NCI-H1930 (cell line): ENCODE measurements around the gene CRTC1.
"Not testable (repeated sequence)": the region's sequence is repeated elsewhere in the genome, so short reads cannot be mapped to it uniquely, and the experiment has no call there.

Source experiments
- DNase-seq, 2 experiments: peaks; one replicate each; lab custom pipeline; 2025; lab: John Stamatoyannopoulos, UW

Gene CRTC1

DNA sequence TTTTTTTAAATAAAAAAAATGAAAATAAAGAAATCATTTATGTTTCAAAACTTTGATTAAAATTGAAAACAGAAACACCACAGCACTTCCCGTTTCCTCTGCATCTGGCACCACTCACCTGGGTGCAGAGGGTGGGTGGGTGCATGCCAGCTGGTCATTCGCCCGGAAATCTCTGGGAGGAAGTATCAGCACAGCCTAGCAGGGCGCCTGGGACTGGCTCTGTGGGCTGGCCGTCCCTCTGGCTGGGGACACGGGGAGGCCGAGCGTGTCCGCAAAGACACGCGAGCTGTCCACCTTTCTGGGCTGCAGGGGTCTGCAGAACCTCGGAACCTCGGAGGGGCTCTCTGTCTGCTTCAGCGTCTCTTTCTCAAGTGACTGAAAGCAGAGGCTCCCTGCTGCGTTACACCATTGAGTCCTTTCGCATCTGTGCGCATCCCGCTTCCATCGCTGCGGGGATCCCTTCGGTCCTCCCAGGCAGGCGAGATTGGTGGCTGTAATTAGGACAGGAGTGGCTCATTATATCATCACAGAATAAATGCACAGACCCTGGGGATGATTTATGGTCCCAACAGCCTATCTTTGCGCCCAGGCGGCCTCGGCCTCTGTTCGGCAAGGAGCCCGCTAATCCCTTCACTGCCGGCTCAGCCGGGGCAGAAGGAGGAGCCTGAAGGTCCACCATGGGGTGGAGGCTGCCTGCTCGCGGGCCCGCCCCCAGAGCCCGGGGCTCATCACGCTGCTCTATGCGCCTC, 17.2 kb downstream of the CRTC1 start:
- DNase-seq = no peak

DNA sequence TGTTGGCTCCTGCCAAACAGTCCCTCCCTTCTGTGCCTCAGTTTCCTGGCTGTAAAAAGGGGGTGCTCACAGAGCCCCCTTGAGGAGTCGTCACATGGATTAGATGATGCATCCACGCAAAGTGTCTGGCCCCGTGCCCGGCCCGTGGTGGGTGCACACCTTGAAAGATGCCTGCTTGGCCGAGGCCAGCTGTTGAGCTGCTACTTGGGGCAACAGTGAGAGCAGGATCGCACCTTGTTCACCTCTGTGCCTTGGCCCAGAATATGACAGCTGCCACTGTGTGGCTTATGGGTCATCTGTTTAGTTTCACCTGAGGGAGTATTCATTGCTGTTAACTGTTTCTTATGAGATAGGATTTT, 17.7 kb downstream of the CRTC1 start:
- DNase-seq = no peak

DNA sequence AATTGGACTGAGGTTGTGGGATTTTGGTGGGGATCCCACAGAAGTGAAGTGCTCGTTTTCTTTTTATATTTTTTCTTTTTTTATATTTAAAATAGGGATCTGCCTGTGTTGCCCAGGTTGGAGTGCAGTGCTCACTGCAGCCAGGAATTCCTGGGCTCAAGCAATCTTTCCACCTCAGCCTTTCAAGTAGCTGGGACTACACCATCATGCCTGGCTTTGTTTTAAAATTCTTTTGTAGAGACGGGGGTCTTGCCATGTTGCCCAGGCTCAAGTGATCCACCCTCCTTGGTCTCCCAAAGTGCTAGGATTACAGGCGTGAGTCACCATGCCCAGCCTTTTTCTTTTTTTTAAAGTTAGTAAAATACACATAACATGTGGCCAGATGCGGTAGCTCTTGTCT, 20.6 kb downstream of the CRTC1 start:
- no peak for DNase-seq

DNA sequence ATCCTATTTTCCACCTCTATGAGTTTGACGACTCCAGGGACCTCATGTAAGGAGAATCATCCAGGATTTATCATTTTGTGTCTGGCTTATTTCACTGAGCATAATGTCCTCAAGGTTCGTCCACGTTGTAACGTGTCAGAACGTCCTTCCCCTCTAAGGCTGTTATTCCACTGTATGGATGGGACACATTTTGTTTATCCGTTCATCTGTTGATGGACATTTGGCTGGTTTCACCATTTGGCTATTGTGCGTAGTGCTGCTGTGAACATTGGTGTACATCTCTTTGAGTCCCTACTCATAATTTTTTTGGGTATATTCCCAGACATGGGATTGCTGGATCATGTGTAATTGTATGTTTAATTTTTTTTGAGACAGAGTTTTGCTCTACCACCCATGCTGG, 21.5 kb downstream of the CRTC1 start:
- DNase-seq = no peak

DNA sequence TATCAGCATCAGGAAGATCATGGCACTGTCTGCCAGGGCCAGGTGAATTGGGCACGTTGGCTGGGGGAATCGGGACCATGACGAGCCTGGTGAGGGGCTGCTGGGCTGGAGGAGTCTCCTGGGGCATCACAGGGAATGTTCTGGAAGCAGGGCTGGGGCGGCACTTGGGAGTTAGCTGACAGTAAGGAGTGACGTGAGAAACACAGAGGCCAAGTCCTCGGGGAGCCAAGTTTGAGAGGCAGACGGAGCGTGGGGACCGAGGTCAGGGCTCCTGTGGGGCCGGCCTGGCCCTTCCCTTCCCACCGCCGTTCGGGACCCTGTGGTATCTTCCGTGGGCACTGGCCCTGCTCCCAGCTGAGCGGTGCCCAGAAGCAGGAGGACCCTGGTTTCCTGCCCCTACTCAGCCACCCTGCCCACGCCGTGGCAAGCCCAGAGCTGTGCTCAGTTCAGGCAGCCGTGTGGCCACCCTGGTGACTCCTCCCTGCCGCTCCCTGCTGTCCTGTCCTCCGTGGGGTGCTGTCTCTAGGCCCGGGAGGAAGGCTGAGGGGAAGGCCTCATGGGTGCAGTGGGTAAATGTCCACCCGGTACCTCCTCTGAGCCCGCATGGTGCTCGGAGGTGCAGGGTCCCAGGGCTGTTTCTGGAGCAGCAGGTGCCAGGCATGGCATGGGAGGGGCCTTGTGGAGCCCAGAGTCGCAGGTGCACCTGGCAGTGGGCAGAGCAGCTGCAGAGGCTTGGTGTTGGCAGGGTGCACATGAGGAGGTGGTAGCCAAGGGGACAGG, 25.2 kb downstream of the CRTC1 start:
- no peak for DNase-seq

- DNase-seq = no peak
These were observed 26.1 kb downstream of the CRTC1 start for GRCh38 chr19:18709546-18709945.

- DNase-seq = no peak
These were observed 26.7 kb downstream of the CRTC1 start for GRCh38 chr19:18710186-18710585.

DNA sequence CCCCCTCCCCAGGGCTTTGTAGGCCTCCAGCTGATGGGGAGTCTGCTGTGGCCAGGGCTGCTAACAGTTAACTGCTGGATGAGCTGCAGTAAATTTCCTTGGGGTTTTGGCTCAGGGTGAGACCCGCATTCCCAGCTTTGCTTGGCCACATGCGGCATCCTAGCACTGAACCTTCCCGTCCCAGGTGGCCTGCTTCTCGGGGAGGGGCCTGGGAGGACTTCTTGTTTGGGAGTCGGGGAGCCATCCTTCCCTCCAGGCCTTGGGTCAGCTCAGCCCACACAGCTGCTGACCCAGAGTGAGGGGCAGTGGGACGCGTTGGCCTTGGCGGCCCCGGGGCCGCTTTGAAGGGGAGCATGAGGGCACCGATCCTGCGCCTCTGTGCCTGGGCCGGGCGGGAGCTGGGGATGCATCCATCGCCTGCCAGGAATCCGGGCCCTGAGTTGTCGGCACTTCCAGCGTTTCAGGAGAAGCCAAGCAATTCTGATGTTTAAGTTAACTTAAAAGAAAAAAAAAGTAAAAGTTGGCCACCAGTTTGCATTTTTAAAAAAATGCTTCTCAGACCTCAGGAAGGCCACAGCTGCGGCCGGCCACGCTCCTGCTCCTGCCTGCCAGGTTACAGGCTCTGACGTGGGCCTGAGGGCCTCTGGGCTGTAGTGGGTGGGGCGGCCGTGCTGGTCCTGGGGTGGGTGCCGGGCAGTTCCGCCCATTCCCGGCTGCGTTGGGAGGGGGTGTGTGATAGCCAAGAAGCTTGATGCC, 27.7 kb downstream of the CRTC1 start:
- DNase-seq = no peak

- DNase-seq = no peak
These were observed 28.4 kb downstream of the CRTC1 start for GRCh38 chr19:18711893-18712292.

- DNase-seq = no peak
These were observed 29.5 kb downstream of the CRTC1 start for GRCh38 chr19:18712981-18713380.

DNA sequence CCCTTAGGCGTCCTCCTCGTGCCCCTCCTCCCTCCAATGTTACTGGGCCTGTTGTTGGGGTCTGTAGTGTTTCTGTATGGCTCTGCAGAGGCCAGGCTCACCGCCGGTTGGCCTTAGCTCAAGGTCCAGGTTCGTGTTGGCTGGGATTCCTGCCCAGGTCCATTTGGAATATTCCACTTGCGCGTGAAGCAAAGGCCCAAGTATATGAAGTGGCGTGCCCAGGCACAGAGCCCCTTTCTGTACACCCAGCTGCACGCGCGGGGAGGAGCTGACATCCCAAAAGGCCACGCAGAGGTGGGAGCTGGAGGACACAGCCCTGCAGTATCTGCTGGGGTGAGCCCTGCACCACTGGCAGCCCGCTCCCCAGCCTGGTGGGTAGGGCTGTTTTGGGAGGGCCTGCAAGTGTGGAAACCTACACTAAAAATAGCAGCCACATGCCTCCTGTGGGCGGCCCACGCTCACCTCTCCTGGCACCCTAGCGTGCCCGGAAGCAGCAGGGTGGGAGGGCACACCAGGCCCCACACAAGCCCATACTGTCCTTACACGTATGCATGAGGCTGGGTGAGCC, 30.2 kb downstream of the CRTC1 start:
- no peak for DNase-seq

DNA sequence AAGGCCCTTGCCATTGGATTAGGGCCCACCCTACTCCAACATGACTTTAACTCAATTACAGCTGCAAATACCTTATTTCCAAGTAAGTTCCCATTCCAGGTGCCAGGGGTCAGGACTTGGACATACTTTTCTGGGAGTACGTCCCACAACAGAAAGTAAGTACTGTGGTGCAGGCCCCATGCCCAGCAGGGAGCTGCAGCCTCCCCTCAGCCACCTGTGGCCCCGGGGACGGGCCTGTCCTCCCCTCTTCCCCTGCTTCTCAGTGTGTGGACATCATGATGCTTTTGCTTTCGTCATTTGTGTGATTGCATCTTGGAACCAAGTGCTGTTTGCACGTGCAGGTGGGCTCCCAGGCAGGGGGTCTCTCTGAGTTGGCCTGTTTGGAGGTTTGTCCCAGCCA, 31.9 kb downstream of the CRTC1 start:
- no peak for DNase-seq

- no peak for DNase-seq
These were observed 33.4 kb downstream of the CRTC1 start for GRCh38 chr19:18716857-18717256.

DNA sequence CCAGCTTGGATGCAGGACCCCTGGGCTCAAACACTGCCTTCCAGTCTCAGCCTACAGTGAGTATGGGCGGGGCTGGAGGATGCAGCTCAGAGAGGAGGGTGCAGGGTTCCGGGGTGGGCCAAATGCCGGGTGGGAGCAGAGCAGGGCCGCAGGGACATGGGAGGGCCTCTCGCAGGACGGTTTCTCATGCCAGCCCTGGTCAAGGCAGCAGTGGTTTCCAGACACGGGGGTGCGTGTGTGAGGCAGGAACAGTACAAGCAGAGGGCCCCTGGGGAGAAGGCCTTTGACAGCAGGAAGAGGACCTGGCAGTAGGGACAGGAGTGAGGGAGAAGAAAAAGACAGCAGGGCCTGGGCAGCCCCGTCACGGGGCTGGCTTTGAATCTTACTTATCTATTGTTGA, 34.1 kb downstream of the CRTC1 start:
- DNase-seq = no peak

DNA sequence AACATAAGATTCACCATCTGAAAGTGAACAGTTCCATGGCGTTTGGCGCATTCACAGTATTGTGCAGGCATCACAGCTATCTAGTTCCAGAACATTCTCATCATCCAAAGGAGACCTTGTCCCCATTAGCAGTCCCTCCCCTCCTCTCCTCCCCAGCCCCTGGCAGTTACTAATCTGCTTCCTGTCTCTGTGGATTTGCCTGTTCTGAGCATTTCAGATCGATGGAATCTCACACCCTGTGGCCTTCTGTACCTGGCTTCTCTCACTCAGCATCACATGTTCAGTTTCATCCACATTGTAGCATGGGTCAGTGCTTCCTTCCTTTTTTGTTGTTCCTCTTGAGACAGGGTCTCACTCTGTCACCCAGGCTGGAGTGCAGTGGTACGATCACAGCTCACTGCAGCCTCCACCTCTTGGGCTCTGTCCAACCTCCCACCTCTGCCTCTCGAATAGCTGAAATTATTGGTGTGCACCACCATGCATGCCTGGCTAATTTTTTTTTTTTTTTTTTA, 34.6 kb downstream of the CRTC1 start:
- DNase-seq = no peak

GRCh38 chr19:18718846-18719458, 35.5 kb downstream of the CRTC1 start:
- no peak for DNase-seq

GRCh38 chr19:18719541-18719940, 36.1 kb downstream of the CRTC1 start:
- DNase-seq = no peak

DNA sequence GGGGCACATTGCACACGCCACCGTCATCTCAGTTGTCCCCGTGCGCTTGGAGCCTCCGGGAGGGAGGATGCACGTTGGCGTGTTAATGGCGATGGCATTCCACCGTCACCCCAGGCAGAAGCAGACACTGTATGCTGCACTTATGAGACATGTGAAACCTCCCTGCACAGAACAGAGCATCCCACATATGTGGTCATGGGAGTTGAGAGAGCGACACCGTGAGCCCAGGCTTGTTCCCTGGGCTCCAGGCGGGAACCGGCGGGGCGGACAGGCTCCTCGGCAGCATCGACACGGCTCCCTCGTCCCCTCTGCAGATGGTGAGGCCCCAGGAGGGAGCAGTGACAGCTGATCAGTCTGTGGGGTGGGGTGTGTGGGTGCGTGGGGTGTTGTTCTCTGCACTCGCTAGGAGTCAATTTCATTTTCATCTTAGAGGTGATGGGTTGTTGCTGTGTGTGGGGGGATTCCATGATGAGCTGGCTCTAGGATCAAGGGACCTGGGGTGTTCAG, 40.4 kb downstream of the CRTC1 start:
- no peak for DNase-seq

DNA sequence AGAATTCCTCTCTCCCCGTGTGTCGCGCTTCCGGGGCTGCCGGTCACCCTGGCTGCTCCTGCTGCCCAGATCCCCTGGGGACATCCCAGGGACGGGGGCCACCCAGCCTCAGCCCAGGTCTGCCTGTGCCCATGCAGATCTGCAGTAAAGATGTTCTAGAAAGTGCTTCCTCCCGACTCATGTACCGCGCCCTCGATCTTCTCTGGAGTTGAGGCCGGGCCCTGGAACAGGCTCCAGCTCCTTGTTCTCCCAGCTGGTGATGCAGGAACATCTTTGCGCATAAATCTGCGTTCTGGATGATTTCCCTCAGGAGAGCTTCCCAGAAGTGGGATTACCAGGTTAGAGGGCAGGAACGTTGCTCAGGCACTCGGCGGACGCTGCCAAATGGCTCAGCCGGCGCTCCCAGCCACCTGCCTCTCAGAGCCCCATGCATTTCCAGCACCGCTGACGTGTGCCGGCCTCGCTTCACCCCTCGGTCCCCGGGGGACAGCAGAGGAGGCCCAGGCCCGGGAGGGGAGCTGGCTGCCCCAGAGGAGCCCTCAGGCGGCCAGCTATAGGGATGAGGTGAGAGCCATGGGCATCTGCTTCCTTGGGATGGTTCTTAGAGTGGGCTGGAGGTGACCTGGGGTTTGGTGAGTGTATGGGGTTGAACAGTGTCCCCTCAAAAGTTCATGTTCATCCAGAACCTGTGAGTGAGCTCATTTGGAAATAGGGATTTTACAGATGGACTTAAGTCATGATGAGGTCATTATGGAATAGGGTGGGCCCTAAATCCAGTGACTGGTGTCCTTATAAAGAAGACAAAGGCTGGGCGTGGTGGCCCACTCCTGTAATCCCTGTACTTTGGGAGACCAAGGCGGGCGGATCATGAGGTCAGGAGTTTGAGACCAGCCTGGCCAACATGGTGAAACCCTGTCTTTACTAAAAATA, 42.6 kb downstream of the CRTC1 start:
- no peak for DNase-seq

DNA sequence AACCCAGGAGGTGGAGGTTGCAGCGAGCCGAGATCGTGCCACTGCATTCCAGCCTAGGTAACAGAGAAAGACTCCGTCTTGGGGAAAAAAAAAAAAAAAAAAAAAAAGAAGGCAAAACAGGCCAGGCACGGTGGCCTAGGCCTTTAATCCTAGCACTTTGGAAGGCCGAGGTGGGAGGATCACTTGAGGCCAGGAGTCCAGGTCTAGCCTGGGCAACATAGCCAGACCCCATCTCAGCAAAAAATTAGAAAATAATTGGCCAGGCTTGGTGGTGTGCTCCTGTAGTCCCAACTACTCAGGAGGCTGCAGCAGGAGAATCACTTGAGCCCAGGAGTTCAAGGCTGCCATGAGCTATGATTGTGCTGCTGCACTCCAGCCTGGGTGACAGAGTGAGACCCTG, 43.4 kb downstream of the CRTC1 start:
- DNase-seq = no peak

DNA sequence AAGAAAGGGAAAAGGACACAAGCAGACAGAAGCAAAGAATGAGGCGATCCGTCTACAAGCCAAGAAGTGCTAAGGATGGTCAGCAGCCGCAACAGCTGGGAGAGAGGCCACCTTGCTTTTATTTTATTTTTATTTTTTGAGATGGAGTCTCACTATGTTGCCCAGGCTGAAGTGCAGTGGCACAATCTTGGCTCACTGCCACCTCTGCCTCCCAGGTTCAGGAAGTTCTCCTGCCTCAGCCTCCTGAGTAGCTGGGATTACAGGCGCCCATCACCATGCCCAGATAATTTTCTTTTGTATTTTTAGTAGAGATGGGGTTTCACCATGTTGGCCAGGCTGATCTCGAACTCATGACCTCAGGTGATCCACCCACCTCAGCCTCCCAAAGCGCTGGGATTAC, 44.1 kb downstream of the CRTC1 start:
- DNase-seq = not testable (repeated sequence)
